ENCODE results near the gene LHFPL5.

LHFPL5 gene

GRCh38 chr6:35776364-35777215, 28.6 kb upstream of the LHFPL5 start, which contains the start of gene CLPSL2:
TSS of gene CLPSL2 (plus strand) at chr6:35776598. CDS start at chr6:35776619, 21 bp downstream.
- Histone ChIP-seq H3K9me3 (ENCODE audit: control insufficient read depth, low read length) (no peaks in the 10 kb centered on the region), H3K36me3 (ENCODE audit: control insufficient read depth, insufficient read depth, low read length) (no peaks in the 10 kb centered on the region), H2AFZ (peak within 1 kb of the TSS; percentile 71), H3K4me1 (no peaks in the 10 kb centered on the region), H3K27ac (no peak within 1 kb of the TSS), H3K4me3 (ENCODE audit: low read depth, low read length) (no peak within 1 kb of the TSS), H3K9ac (no peak within 1 kb of the TSS), H3K27me3 (ENCODE audit: control insufficient read depth, insufficient read depth, low read length) (no peaks in the 10 kb centered on the region), H3K4me2 (ENCODE audit: low read length) (peak within 1 kb of the TSS; percentile 69), H3K79me2 (no peaks in the 10 kb centered on the region)
- TF ChIP-seq CTCF (IDR thresholded peaks at IDR 0.05), result no peak

DNA sequence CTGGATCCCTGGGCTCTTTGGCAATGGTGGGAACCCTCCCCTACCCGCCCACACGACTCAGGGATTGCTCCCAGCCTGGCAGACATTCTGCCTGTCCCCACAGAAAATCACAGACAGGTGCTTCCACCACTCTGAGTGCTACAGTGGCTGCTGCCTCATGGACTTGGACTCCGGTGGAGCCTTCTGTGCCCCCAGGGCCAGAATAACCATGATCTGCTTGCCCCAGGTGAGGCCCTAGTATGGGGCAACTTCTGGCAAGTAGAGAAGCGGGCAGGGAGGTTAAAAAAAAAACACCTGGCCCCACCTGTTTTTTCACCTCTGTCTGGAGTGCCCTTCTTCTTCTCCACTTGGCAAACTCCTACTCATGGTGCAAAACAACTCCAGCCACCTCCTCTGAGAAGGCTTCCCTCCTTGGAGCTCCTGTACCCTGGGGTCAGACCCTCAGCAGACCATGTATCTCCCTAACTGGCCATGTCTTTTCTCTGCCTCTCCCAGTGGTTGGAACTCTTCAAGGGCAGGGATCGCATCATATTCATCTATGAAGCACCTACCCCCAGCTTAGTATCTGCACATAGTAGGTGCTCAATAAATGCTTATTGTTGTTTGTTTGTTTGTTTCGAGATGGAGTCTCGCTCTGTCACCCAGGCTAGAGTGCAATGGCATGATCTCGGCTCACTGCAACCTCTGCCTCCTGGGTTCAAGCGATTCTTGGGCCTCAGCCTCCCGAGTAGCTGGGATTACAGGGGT, 27.6 kb upstream of the LHFPL5 start:
- no peak overlapping the region for H3K4me2 ChIP-seq (ENCODE audit: low read length)
- no peaks in the 10 kb centered on the region for H3K79me2 ChIP-seq
- no peak for TF ChIP-seq CTCF (IDR thresholded peaks at IDR 0.05)
- no peaks in the 10 kb centered on the region for H3K9me3 ChIP-seq (ENCODE audit: control insufficient read depth, low read length)
- no peak overlapping the region for H3K4me3 ChIP-seq (ENCODE audit: low read depth, low read length)
- no peaks in the 10 kb centered on the region for H3K4me1 ChIP-seq
- no peak overlapping the region for H2AFZ ChIP-seq
- no peak overlapping the region for H3K9ac ChIP-seq
- no peaks in the 10 kb centered on the region for H3K36me3 ChIP-seq (ENCODE audit: control insufficient read depth, insufficient read depth, low read length)
- H3K27me3 ChIP-seq (ENCODE audit: control insufficient read depth, insufficient read depth, low read length), result no peaks in the 10 kb centered on the region
- H3K27ac ChIP-seq, result no peak overlapping the region

GRCh38 chr6:35778437-35778836, 26.7 kb upstream of the LHFPL5 start:
- Histone ChIP-seq H3K27me3 (ENCODE audit: control insufficient read depth, insufficient read depth, low read length) (no peaks in the 10 kb centered on the region), H3K9ac (no peak overlapping the region), H2AFZ (no peak overlapping the region), H3K36me3 (ENCODE audit: control insufficient read depth, insufficient read depth, low read length) (no peaks in the 10 kb centered on the region), H3K4me3 (ENCODE audit: low read depth, low read length) (no peak overlapping the region), H3K27ac (no peak overlapping the region), H3K4me1 (no peaks in the 10 kb centered on the region), H3K4me2 (ENCODE audit: low read length) (no peak overlapping the region), H3K9me3 (ENCODE audit: control insufficient read depth, low read length) (no peaks in the 10 kb centered on the region), H3K79me2 (no peaks in the 10 kb centered on the region)
- TF ChIP-seq CTCF (IDR thresholded peaks at IDR 0.05), result no peak

DNA sequence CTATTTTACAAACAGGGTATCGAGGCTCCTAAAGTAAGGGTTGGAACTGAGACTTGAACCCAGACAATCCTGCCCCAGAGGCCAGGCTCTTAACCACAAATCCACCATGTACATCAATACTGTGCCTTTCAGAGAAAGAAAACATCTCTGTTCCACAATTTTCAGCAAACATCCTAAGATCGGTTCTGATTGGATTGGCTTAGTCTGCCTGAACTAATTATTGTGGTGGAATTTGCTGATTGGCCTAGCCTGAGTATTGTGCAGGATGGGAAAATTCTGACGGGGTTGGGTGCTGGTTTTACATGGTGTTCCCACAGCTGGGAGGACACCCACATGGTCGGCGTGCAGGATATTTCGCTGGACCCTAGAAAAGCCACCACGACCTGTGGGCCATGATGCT, 24.4 kb upstream of the LHFPL5 start, which contains the start of gene CLPSL1:
TSS of gene CLPSL1 (plus strand) at position 301 of the 400 bp plus-strand sequence. CDS start at position 393, 92 bp downstream.
- Histone ChIP-seq H3K79me2 (no peaks in the 10 kb centered on the region), H3K27ac (no peak within 1 kb of the TSS), H2AFZ (no peak within 1 kb of the TSS), H3K9me3 (ENCODE audit: control insufficient read depth, low read length) (no peaks in the 10 kb centered on the region), H3K4me1 (no peaks in the 10 kb centered on the region), H3K4me3 (ENCODE audit: low read depth, low read length) (no peak within 1 kb of the TSS), H3K9ac (no peak within 1 kb of the TSS), H3K27me3 (ENCODE audit: control insufficient read depth, insufficient read depth, low read length) (no peaks in the 10 kb centered on the region), H3K36me3 (ENCODE audit: control insufficient read depth, insufficient read depth, low read length) (no peaks in the 10 kb centered on the region), H3K4me2 (ENCODE audit: low read length) (no peak within 1 kb of the TSS)
- TF ChIP-seq CTCF (IDR thresholded peaks at IDR 0.05), result no peak
